ENCODE measurements around the gene SYCP3.

DNA sequence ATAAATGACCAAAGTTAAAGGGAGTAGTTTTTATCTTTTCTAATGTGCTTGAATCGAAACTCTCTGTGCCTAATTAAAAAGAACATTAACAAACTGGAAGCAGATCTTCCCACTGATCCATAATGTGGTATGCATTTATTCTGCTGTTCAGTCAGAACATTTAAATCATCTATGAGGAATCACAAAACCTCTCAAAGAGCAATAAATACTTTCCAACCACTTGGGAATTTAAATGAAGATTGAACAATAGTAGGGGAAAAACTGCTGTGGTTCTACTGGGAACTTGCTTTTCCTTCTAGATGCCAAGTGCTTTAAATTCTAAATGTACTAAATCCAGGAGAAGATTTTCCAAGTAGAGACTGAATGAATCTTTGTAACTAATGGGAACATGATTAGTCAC is 54.2 kb downstream of the SYCP3 start:
- TF ChIP-seq EZH2 (IDR thresholded peaks at IDR 0.05; ENCODE audit: insufficient read depth, poor library complexity, severe bottlenecking), result no peak
- no peak for TF ChIP-seq EZH2phosphoT487 (IDR thresholded peaks at IDR 0.05; ENCODE audit: insufficient read depth, low read depth)

Measured in GM23248 (cell line).